ENCODE data around the gene PAGE2.
"Not testable (repeated sequence)": the region's sequence is repeated elsewhere in the genome, so short reads cannot be mapped to it uniquely, and the experiment has no call there.

PAGE2 gene

GRCh38 chrX:55123900-55124299 lies 35.1 kb downstream of the PAGE2 start:
- no peak for DNase-seq (ENCODE audit: low spot score)

- DNase-seq (ENCODE audit: low spot score), result no peak
These were observed 38.9 kb downstream of the PAGE2 start for GRCh38 chrX:55127692-55128091.

GRCh38 chrX:55129361-55129760 lies 40.5 kb downstream of the PAGE2 start:
- DNase-seq (ENCODE audit: low spot score), result no peak

- DNase-seq (ENCODE audit: low spot score), result no peak
These were observed 41.7 kb downstream of the PAGE2 start for GRCh38 chrX:55130481-55130880.

- no peak for DNase-seq (ENCODE audit: low spot score)
These were observed 43.6 kb downstream of the PAGE2 start for GRCh38 chrX:55132416-55132815.

GRCh38 chrX:55135171-55135570 lies 46.4 kb downstream of the PAGE2 start:
- peak; percentile 25 for DNase-seq (ENCODE audit: low spot score)

- DNase-seq (ENCODE audit: low spot score), result not testable (repeated sequence)
These were observed 52.0 kb downstream of the PAGE2 start for GRCh38 chrX:55140800-55141199.
